HG03025 (cell line): ENCODE measurements around the gene PICK1.

Experiments used
- ATAC-seq: cut with Tn5 transposase; IDR thresholded peaks from one replicate; pipeline ENCODE4 v1.9.1; 2021; ENCODE audit warnings: mild to moderate bottlenecking, moderate library complexity; ENCODE audit not compliant: unreplicated experiment, low FRiP score

PICK1 gene

GRCh38 chr22:38046070-38046748 is 11.0 kb upstream of the PICK1 start:
- ATAC-seq = no peak

DNA sequence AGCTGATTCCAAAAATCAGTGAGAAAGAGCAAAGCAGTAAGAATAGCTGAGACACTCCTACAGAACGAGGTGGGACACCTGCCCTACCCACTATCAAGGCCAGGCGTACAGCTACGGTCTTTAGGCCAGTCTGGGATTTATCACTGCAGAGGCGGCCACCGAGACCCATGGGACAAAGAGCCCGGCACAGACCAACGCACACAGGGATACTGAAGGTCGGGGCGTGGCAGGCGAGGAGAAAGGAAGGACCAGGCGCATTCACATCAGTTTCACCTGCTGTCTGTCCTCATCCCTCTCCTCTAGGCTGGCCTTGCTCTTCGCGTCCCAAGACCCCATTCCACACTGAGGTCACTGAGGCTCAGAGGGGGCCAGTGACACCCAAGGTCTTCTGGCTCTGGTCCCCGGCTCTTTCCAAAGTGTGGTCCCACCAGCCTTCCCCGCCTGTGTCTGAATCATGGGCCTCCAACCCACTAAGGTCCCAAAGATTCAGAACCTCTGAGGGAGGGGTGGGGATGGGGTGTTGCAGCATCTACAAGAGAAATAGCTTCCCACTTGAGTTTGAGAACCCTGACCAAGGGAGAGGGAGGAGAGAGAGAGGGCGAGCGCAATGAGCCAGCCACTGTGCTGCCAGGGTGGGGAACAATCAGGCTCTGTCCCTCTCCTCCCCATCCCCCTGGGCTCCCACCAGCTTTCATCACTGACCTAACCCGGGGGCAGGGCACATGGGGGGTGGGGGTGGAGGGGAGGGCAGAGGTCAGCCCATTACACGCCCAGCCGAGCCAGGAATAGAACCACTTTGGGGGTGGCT is 7.2 kb upstream of the PICK1 start:
- no peak for ATAC-seq

DNA sequence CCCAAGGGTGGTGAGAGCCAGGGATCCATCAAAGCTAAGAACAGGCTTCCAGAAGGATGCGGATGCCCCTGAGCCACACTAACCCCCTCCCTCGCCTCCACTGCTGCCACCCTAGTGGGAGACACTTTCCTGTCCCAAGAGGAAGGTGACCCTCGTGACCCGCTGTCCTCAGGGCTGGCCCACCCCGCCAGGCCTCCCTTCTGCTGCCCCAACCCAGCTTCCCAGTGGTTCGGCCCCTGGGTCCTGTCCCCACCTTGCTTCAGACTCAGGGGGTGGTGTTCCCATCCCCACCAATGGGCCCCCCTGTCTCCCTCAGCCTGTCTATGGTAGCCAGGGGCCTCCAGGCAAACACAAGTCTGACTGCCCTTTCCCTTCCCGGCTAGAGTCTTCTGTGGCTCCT is 6.5 kb upstream of the PICK1 start:
- no peak for ATAC-seq

DNA sequence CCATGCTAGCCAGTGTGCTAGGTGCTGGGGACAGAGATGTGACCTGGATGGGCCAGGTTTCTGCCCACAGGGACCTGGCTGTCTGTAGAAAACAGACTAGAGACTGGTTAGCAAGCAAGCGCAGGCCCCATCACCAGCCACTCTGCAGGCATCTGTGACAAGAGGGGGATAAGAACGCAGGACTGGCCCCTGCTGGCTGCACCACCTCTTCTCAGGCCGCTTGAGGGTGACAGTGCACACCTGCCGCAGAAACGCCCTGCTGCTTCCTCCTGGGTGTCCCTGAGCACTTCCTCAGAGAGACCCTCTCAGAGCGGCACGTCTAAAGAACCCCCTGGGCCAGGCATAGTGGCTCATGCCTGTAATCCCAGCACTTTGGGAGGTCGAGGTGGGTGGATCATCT is 5.9 kb upstream of the PICK1 start:
- ATAC-seq = no peak

- no peak for ATAC-seq
Observed at GRCh38 chr22:38051900-38052862, 5.0 kb upstream of the PICK1 start.

- no peak for ATAC-seq
Observed at GRCh38 chr22:38062791-38063190, 5.6 kb downstream of the PICK1 start.

GRCh38 chr22:38065539-38065938 is 8.3 kb downstream of the PICK1 start:
- ATAC-seq = no peak

GRCh38 chr22:38066381-38067027 is 9.3 kb downstream of the PICK1 start:
- no peak for ATAC-seq

DNA sequence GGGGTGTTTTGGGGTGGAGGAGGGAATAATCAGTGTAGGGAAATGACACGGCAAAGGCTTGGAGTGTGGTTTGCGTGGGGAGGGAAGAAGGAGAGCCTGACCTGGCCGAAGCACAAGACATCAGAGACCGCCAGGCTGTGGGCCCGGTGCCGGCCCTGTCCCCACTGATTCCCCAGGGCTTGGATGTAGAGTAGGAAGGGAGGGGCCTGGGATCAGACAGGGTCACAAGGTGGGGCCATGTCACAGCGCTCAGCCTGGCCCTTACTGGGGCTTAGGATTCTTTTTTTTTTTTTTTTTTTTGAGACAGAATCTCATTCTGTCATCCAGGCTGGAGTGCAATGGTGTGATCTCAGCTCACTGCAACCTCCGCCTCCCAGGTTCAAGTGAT is 9.8 kb downstream of the PICK1 start:
- no peak for ATAC-seq

DNA sequence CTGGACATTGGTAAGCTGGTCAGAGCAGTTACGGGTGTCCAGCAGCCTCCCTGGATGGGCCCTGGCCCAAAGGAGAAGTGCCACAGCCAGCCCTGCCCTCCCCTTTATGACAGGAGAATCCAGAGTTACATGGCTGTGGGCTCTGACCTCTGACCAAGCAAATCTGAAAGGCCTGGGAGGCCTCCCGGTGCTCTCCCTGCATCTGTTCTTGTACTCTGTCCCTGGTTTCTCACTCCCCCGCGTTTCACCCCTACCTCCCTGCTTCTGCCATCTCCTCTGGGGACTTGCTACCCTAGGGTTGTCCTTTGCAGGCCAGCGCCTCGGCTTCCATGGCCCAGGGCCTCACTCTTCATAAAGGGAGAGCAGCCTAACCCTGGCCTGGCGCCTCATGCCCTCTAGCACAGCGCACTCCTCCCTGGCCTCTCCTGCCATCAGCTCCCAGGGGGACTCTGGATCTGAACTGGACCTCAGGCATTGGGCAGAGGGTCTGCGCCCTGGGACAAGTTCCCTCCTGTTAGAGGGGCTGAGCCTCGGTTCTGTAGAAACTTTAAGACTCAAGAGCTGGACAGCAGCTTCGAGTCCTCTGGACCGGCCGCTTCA is 10.7 kb downstream of the PICK1 start:
- no peak for ATAC-seq

- ATAC-seq = no peak
Observed at GRCh38 chr22:38068641-38069371, 11.6 kb downstream of the PICK1 start.

DNA sequence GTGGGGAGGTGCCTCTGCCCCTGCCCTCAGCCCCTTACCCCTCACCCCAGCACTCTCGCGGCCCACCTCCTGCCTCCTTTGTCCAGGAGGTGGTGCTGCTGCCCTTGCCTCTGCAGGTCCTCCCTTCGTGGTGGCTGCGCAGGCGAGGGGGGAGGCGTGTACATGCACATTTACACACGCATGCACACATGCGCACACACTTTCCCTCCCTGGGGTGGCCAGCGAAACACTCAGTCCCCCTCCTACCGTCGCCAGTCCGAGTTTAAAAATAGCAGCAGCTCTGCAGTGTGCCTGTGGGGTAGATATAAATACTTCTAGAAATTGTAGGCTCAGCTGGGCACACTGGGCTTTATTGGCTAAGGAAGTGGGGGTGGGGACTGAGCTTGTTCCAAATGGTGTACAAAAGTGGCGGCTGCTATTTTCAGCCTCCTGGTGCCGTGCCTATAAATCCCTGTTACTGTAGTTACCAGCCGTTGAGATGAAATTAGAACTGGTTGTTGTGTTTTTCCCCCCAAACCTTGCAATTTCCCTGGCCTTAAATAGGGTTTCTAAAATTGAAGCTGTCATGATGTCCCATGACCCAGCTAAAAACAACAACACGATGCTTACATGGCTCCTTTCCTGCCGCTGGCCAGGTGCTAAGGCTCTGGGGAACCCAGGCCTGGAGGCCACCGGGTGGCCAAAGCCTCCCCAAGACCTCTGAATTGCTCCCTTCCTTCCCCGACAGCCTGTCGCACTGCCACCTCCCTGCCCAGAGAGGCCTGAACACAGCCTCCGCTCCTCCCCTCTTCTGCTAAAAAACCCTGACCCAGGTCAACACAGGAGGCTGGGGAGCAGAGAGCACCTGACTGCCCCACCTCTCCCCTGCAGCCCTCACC is 12.4 kb downstream of the PICK1 start:
- no peak for ATAC-seq

- no peak for ATAC-seq
Observed at GRCh38 chr22:38070250-38070921, 13.2 kb downstream of the PICK1 start.

- ATAC-seq = no peak
Observed at GRCh38 chr22:38071421-38072321, 14.5 kb downstream of the PICK1 start.

- no peak for ATAC-seq
Observed at GRCh38 chr22:38072322-38073149, 15.3 kb downstream of the PICK1 start.
